ENCODE data around the gene CNKSR3.

The CNKSR3 gene

GRCh38 chr6:154435400-154435945 is 75.0 kb downstream of the CNKSR3 start:
- in situ Hi-C loops (cut with MboI; ENCODE audit: low pct_unique_long_range_greater_than_20kb, low sequenced_read_pairs, unreplicated experiment): no loop called here
- no peak for TF ChIP-seq CTCF (IDR thresholded peaks at IDR 0.05; ENCODE audit: extremely low read depth, insufficient read depth, missing control alignments)
- no peak for DNase-seq (ENCODE audit: low spot score)

- in situ Hi-C loops (cut with MboI; ENCODE audit: low pct_unique_long_range_greater_than_20kb, low sequenced_read_pairs, unreplicated experiment): no loop called here
- TF ChIP-seq CTCF (IDR thresholded peaks at IDR 0.05; ENCODE audit: extremely low read depth, insufficient read depth, missing control alignments): no peak
- DNase-seq (ENCODE audit: low spot score): no peak
Observed at GRCh38 chr6:154434662-154435061, 75.8 kb downstream of the CNKSR3 start.

- DNase-seq (ENCODE audit: low spot score): no peak
- TF ChIP-seq CTCF (IDR thresholded peaks at IDR 0.05; ENCODE audit: extremely low read depth, insufficient read depth, missing control alignments): no peak
- in situ Hi-C loops (cut with MboI; ENCODE audit: low pct_unique_long_range_greater_than_20kb, low sequenced_read_pairs, unreplicated experiment): no loop called here
Observed at GRCh38 chr6:154433477-154434241, 76.8 kb downstream of the CNKSR3 start.

- no peak for DNase-seq (ENCODE audit: low spot score)
- no peak for TF ChIP-seq CTCF (IDR thresholded peaks at IDR 0.05; ENCODE audit: extremely low read depth, insufficient read depth, missing control alignments)
- in situ Hi-C loops (cut with MboI; ENCODE audit: low pct_unique_long_range_greater_than_20kb, low sequenced_read_pairs, unreplicated experiment): no loop called here
Observed at GRCh38 chr6:154432533-154433476, 77.7 kb downstream of the CNKSR3 start.

- no peak for DNase-seq (ENCODE audit: low spot score)
- in situ Hi-C loops (cut with MboI; ENCODE audit: low pct_unique_long_range_greater_than_20kb, low sequenced_read_pairs, unreplicated experiment): no loop called here
- TF ChIP-seq CTCF (IDR thresholded peaks at IDR 0.05; ENCODE audit: extremely low read depth, insufficient read depth, missing control alignments): no peak
Observed at GRCh38 chr6:154430481-154430919, 80.0 kb downstream of the CNKSR3 start.

- DNase-seq (ENCODE audit: low spot score): no peak
- TF ChIP-seq CTCF (IDR thresholded peaks at IDR 0.05; ENCODE audit: extremely low read depth, insufficient read depth, missing control alignments): no peak
- in situ Hi-C loops (cut with MboI; ENCODE audit: low pct_unique_long_range_greater_than_20kb, low sequenced_read_pairs, unreplicated experiment): no loop called here
Observed at GRCh38 chr6:154429711-154430110, 80.8 kb downstream of the CNKSR3 start.

Data from GM13977 (cell line).